ENCODE data around the gene GNAS. TPM values are rescaled to one million over a fixed set of nuclear protein-coding genes. Genes with fewer than 3 reads are reported as not detected.

GNAS gene
- total RNA-seq, 1 donor = 474 TPM

DNA sequence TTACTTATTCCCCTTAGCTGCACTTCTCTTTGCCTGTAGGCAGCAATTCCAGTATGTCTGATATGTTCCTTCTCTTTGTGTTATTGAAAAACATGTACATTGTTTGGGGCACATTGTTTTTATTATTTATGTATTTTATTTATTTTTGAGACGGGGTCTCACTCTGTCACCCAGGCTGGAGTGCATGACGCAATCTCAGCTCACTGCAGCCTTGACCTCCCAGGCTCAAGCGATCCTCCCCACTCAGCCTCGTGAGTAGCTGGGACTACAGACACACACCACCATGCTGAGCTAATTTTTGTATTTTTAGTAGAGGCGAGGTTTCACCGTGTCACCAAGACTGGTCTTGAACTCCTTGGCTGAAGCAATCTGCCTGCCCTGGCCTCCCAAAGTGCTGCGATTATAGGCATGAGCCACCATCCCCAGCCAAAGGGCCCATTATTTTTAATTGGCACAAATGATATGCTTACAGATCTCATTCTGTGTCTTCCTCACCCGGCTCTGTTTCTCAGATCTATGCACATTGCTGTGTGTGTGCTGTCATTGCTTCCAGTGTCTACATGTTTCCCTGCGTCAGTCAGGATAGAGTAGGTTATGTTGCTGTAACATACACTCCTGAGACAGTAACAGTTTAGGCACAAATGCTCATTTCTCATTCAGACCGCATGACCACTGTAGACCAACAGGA is 74.4 kb downstream of the GNAS start:
- no peak overlapping the region for H3K4me3 ChIP-seq (ENCODE audit: low read depth, low read length)
- no peak for DNase-seq (ENCODE audit: low read depth)
- TF ChIP-seq, protein P1, sequence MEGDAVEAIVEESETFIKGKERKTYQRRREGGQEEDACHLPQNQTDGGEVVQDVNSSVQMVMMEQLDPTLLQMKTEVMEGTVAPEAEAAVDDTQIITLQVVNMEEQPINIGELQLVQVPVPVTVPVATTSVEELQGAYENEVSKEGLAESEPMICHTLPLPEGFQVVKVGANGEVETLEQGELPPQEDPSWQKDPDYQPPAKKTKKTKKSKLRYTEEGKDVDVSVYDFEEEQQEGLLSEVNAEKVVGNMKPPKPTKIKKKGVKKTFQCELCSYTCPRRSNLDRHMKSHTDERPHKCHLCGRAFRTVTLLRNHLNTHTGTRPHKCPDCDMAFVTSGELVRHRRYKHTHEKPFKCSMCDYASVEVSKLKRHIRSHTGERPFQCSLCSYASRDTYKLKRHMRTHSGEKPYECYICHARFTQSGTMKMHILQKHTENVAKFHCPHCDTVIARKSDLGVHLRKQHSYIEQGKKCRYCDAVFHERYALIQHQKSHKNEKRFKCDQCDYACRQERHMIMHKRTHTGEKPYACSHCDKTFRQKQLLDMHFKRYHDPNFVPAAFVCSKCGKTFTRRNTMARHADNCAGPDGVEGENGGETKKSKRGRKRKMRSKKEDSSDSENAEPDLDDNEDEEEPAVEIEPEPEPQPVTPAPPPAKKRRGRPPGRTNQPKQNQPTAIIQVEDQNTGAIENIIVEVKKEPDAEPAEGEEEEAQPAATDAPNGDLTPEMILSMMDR (IDR thresholded peaks at IDR 0.05; ENCODE audit: insufficient read depth, low read length) = no peak

DNA sequence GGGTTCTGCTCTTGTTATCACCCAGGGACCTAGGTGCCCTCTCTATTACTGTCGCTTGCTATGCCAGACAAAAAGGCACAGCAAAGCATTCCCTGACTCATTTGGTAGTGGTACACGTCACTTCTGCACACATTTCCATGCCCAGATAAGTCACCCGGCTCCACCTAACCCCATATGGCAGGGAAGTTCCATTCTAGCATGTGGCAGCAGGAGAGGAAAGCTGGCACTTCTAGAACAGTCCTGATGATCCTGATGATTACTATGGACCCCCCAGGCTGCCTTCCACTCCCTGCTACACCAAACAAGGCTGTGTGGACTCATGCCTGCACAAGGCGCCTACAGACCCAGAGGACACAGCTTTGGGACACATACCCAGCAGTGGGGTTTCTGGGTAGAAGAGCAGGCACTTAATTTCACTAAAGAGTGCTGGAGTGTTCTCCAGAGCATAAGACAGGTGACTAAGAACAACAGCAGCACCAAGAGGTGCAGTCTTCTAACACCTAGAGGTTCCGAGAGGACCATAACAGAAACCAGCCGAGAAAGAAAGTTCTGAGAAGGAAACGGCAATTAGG is 75.1 kb downstream of the GNAS start:
- TF ChIP-seq, protein P1 (IDR thresholded peaks at IDR 0.05; ENCODE audit: insufficient read depth, low read length) = no peak
- DNase-seq (ENCODE audit: low read depth) = no peak
- no peak overlapping the region for H3K4me3 ChIP-seq (ENCODE audit: low read depth, low read length)

DNA sequence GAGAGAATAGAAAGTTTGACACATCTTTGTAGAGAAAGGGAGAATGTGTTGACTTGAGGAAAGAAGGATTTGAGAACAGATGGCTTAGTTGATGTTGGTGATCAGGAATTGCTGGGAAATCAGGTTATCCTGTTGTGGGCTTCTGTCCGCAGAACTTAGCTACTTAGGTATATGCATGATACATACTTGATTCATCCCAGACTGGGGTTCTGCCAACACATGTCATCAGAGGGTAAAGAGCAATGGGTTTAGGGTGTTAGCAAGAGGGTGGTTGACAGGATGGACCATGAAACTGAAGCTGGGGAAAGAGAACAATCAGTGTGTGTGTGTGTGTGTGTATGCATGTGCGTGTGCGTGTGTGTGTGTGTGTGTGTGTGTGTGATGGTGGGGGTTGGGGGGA is 78.0 kb downstream of the GNAS start:
- no peak overlapping the region for H3K4me3 ChIP-seq (ENCODE audit: low read depth, low read length)
- TF ChIP-seq, protein P1 (IDR thresholded peaks at IDR 0.05; ENCODE audit: insufficient read depth, low read length) = no peak
- no peak for DNase-seq (ENCODE audit: low read depth)

DNA sequence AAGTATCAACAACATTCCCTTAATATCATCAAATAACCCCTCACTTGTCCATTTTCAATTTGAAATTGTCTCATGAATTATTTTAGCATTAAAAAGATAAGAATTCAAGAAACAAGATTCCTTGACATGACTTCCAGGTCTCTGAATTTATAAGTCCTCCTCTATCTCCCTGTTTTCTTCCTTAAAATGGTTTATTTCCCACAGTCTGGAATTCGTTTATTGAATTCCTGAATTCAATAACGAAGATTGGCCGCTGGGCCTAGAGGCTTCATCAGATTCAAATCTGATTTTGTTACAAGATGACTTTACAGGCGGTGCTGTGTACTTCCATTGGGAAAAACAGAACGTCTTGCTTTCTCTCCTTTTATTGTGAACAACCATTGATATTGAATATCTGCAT is 79.7 kb downstream of the GNAS start:
- H3K4me3 ChIP-seq (ENCODE audit: low read depth, low read length) = no peak overlapping the region
- no peak for DNase-seq (ENCODE audit: low read depth)
- TF ChIP-seq, protein P1 (IDR thresholded peaks at IDR 0.05; ENCODE audit: insufficient read depth, low read length) = no peak

DNA sequence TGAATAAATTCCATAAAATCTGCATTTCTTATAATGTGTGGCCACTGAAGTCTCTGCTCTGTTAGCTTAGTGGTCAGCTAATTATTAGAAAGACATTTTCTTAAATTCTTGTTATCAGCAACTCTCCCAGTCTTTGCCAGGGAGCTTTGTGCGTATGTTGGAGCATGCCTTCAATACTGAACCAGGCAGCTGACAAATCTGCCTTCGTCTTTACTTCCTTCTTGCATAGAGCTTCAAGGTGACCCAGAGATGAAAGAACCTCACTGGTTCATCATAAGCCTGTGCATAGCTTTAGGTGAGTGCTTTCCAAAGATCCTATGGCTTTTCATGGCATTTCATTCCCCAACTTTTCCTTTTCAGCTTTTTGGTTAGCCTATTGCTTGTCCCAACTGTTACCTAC is 85.6 kb downstream of the GNAS start:
- TF ChIP-seq, protein P1 (IDR thresholded peaks at IDR 0.05; ENCODE audit: insufficient read depth, low read length) = no peak
- H3K4me3 ChIP-seq (ENCODE audit: low read depth, low read length) = no peak overlapping the region
- no peak for DNase-seq (ENCODE audit: low read depth)

DNA sequence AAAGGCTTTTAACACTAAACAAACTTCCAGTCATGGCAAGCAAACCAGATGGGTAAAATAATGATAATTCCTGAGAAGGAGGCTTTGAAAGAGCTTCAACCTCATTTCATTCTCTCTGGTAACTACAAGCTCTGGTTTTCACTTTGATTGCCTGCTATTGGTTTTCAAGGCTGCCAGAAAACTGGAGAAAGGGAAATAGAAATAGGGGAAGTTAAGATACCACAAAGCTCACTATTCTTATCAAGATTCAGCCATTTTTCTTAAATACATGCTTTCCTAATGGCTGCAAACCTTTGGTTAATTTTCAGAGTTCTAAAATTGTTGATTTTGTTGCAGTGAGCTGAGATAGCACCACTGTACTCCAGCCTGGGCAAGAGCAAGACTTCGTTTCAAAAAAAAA is 86.0 kb downstream of the GNAS start:
- DNase-seq (ENCODE audit: low read depth) = no peak
- TF ChIP-seq, protein P1 (IDR thresholded peaks at IDR 0.05; ENCODE audit: insufficient read depth, low read length) = no peak
- no peak overlapping the region for H3K4me3 ChIP-seq (ENCODE audit: low read depth, low read length)

Measured in fibroblast of the aortic adventitia (primary cell).